Measurements from ENCODE around the gene CNTN3.

CNTN3 gene

GRCh38 chr3:74614107-74614967, at the start of gene CNTN3:
CNTN3 (minus strand) TSS chr3:74614659; CDS start chr3:74521112, 93,547 bp downstream.
- in situ Hi-C loops (cut with HindIII; ENCODE audit: low pct_ligation_motif_present, low pct_unique_long_range_greater_than_20kb, low sequenced_read_pairs) = no loop called here
- DNase-seq = no peak

- in situ Hi-C loops (cut with HindIII; ENCODE audit: low pct_ligation_motif_present, low pct_unique_long_range_greater_than_20kb, low sequenced_read_pairs) = no loop called here
- DNase-seq = no peak
These were observed 48.7 kb upstream of the CNTN3 start for GRCh38 chr3:74663178-74663577.

- in situ Hi-C loops (cut with HindIII; ENCODE audit: low pct_ligation_motif_present, low pct_unique_long_range_greater_than_20kb, low sequenced_read_pairs) = no loop called here
- DNase-seq = no peak
These were observed 47.2 kb upstream of the CNTN3 start for GRCh38 chr3:74661672-74662071.

- no peak for DNase-seq
- in situ Hi-C loops (cut with HindIII; ENCODE audit: low pct_ligation_motif_present, low pct_unique_long_range_greater_than_20kb, low sequenced_read_pairs) = no loop called here
These were observed 37.4 kb upstream of the CNTN3 start for GRCh38 chr3:74651885-74652284.

GRCh38 chr3:74651292-74651691, 36.8 kb upstream of the CNTN3 start:
- in situ Hi-C loops (cut with HindIII; ENCODE audit: low pct_ligation_motif_present, low pct_unique_long_range_greater_than_20kb, low sequenced_read_pairs) = no loop called here
- DNase-seq = no peak

GRCh38 chr3:74648107-74648506, 33.6 kb upstream of the CNTN3 start:
- no peak for DNase-seq
- in situ Hi-C loops (cut with HindIII; ENCODE audit: low pct_ligation_motif_present, low pct_unique_long_range_greater_than_20kb, low sequenced_read_pairs) = no loop called here

- no peak for DNase-seq
- in situ Hi-C loops (cut with HindIII; ENCODE audit: low pct_ligation_motif_present, low pct_unique_long_range_greater_than_20kb, low sequenced_read_pairs) = no loop called here
These were observed 31.6 kb upstream of the CNTN3 start for GRCh38 chr3:74646094-74646493.

- DNase-seq = no peak
- in situ Hi-C loops (cut with HindIII; ENCODE audit: low pct_ligation_motif_present, low pct_unique_long_range_greater_than_20kb, low sequenced_read_pairs) = no loop called here
These were observed 29.2 kb upstream of the CNTN3 start for GRCh38 chr3:74643636-74644035.

GRCh38 chr3:74642876-74643275, 28.4 kb upstream of the CNTN3 start:
- DNase-seq = no peak
- in situ Hi-C loops (cut with HindIII; ENCODE audit: low pct_ligation_motif_present, low pct_unique_long_range_greater_than_20kb, low sequenced_read_pairs) = no loop called here

GRCh38 chr3:74640211-74640610, 25.8 kb upstream of the CNTN3 start:
- in situ Hi-C loops (cut with HindIII; ENCODE audit: low pct_ligation_motif_present, low pct_unique_long_range_greater_than_20kb, low sequenced_read_pairs) = no loop called here
- no peak for DNase-seq

GRCh38 chr3:74639681-74640080, 25.2 kb upstream of the CNTN3 start:
- in situ Hi-C loops (cut with HindIII; ENCODE audit: low pct_ligation_motif_present, low pct_unique_long_range_greater_than_20kb, low sequenced_read_pairs) = no loop called here

GRCh38 chr3:74636981-74637380, 22.5 kb upstream of the CNTN3 start:
- no peak for DNase-seq
- in situ Hi-C loops (cut with HindIII; ENCODE audit: low pct_ligation_motif_present, low pct_unique_long_range_greater_than_20kb, low sequenced_read_pairs) = no loop called here

More at GRCh38 chr3:74639681-74640080, 25.2 kb upstream of the CNTN3 start:
- DNase-seq = no peak

GRCh38 chr3:74633021-74633420, 18.6 kb upstream of the CNTN3 start:
- in situ Hi-C loops (cut with HindIII; ENCODE audit: low pct_ligation_motif_present, low pct_unique_long_range_greater_than_20kb, low sequenced_read_pairs) = no loop called here
- no peak for DNase-seq

GRCh38 chr3:74631351-74632140, 17.1 kb upstream of the CNTN3 start:
- in situ Hi-C loops (cut with HindIII; ENCODE audit: low pct_ligation_motif_present, low pct_unique_long_range_greater_than_20kb, low sequenced_read_pairs) = no loop called here
- no peak for DNase-seq

- DNase-seq = no peak
- in situ Hi-C loops (cut with HindIII; ENCODE audit: low pct_ligation_motif_present, low pct_unique_long_range_greater_than_20kb, low sequenced_read_pairs) = no loop called here
These were observed 16.1 kb upstream of the CNTN3 start for GRCh38 chr3:74630602-74631001.

- in situ Hi-C loops (cut with HindIII; ENCODE audit: low pct_ligation_motif_present, low pct_unique_long_range_greater_than_20kb, low sequenced_read_pairs) = no loop called here
- DNase-seq = no peak
These were observed 11.6 kb upstream of the CNTN3 start for GRCh38 chr3:74626011-74626410.

- in situ Hi-C loops (cut with HindIII; ENCODE audit: low pct_ligation_motif_present, low pct_unique_long_range_greater_than_20kb, low sequenced_read_pairs) = no loop called here
- no peak for DNase-seq
These were observed 9.8 kb upstream of the CNTN3 start for GRCh38 chr3:74624301-74624700.

- in situ Hi-C loops (cut with HindIII; ENCODE audit: low pct_ligation_motif_present, low pct_unique_long_range_greater_than_20kb, low sequenced_read_pairs) = no loop called here
- DNase-seq = no peak
These were observed 8.9 kb upstream of the CNTN3 start for GRCh38 chr3:74623261-74623836.

GRCh38 chr3:74621581-74621980, 7.1 kb upstream of the CNTN3 start:
- in situ Hi-C loops (cut with HindIII; ENCODE audit: low pct_ligation_motif_present, low pct_unique_long_range_greater_than_20kb, low sequenced_read_pairs) = no loop called here
- no peak for DNase-seq
